HG02678 (cell line): ENCODE measurements around the gene PIGB.
"Not testable (repeated sequence)": the region's sequence is repeated elsewhere in the genome, so short reads cannot be mapped to it uniquely, and the experiment has no call there.

Source experiments
- ATAC-seq: cut with Tn5 transposase; IDR thresholded peaks from one replicate; pipeline ENCODE4 v1.9.1; 2021; ENCODE audit warnings: mild to moderate bottlenecking, moderate library complexity; ENCODE audit not compliant: unreplicated experiment

The PIGB gene

DNA sequence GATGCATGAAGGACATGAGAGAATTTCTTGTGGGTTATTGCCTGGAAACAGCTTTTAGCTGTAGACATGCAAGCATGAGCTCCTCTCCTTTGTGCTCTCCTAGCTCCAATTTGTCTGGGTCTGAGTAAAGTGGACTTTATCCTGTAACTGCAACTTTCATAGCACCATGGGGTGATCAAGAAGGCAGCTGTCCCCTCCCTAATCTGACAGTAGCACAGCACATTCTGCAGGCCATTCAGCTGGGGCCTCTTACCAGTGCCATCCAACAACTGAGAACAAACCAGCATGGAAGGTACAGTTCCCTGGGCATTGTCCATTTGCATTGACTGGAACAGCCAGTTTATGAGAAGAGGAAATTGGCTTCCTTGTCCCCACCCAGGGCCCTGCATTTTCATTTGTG, 21.7 kb upstream of the PIGB start:
- no peak for ATAC-seq

DNA sequence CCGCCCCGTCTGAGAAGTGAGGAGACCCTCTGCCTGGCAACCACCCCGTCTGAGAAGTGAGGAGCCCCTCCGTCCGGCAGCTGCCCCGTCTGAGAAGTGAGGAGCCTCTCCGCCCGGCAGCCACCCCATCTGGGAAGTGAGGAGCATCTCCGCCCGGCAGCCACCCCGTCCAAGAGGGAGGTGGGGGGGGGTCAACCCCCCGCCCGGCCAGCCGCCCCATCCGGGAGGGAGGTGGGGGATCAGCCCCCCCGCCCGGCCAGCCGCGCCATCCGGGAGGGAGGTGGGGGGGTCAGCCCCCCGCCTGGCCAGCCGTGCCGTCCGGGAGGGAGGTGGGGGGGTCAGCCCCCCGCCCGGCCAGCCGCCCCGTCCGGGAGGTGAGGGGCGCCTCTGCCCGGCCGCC, 16.2 kb upstream of the PIGB start:
- not testable (repeated sequence) for ATAC-seq

DNA sequence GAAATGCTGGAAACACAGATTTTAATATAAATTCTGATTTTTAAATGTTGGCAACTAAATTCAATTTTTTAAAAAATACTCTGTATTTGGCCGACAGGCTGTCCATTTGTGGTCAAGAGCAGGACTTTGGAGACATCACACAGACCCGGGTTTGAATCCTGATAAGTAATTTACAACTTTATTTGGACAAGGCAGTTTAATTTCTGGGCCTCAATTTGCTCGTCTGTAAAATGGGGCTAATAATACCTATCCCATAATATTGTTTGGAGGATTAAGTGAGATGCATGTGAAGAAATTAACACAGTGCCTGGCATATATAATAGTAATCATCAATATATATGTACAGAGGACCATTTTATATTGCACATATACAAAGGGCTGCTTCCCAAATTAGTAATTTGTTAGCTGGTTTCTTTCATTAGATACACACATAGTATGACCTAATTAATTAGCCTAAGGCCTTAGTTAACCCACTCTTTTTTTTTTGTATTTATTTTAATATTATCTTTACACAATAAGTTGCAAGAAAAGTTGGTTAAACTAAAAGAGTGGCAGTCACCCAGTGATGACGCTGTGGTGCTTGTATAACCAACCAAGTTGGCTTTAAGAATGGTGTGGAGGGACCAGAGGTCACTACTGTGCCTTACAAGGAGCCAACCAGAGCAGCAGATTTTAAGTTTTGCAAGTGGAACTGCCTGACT, 665 bp downstream of the PIGB start:
- ATAC-seq, result no peak

DNA sequence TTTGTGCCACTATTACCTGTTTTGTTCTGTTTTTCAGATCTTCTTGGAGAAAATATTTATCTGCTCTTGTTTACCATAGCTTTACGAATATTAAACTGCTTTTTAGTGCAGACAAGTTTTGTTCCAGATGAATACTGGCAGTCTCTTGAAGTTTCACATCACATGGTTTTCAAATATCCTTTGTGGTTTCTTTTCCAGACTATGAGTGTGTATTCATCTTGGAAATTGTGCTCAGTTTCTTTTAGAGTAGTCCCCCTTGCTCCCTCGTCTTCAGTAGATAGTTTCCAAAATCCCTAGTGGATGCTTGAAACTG, 1.2 kb downstream of the PIGB start:
- no peak for ATAC-seq

DNA sequence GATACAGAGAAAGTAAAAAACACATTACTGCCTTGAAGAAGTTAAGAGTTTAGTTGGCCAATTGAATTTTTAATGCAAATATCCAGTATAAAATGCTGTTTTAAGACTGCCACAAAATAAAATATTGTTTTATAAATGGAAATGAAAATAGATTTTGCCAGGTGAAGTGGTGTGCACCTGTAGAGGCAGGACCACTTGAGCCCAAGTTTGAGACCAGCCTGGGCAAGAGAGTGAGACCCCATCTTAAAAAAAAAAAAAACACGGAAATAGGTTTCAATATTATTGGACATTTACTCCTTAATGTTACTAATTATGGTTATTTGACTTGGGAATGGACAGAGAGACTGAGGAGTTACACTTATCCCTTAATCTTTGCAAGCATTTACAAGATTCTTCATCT, 1.9 kb downstream of the PIGB start:
- no peak for ATAC-seq

DNA sequence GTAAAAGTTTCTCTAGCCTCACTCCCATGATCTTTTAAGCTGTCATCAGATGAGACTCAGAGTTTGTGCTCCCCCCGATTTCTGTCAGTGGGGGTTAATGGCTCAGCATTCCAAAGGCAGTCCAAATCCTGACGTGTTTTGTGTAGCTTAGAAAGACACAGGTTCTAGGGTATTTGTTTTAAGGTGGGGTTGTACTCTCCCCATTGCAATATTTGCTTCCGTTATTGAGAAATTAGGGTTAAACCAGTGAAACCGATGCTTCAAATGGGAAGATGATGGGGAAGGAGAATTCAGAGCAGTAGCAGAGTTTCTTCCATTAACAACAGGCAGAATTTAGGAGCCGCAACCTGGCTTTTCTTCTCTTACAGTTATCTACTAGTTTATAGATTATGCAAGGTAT, 3.4 kb downstream of the PIGB start:
- ATAC-seq, result no peak

DNA sequence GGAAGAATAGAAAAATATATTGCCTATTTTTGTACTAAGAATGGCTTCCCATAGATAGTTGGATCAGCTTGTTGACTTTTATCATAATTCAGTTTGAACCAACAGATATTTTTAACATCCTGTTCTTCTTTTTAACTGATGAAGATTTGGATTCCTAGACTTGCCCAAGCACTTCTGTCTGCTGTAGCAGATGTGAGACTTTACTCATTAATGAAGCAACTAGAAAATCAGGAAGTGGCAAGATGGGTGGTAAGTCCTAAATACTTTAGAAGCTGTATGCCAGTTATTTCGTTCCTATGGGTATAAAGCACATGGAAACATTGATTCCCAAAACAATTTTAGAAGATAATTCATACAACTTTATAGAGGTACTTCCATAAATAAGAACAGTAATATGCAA, 8.4 kb downstream of the PIGB start:
- ATAC-seq, result no peak

DNA sequence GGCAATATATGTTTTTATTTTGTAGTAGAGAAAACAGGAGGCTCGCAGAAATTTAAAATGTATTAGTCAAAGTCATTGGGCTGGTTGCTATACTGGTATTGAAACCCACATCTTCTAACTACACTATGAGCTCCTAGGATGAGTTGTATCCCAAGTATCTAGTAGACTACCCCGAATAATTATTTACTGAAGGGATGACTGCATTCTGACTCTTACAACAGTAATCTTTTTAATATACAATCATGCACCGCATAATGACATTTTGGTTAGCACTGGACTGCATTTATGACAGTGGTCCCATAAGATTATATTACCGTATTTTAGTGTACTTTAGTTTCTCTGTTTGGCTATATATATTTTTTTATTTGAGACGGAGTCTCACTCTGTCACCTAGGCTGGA, 15.3 kb downstream of the PIGB start:
- no peak for ATAC-seq

DNA sequence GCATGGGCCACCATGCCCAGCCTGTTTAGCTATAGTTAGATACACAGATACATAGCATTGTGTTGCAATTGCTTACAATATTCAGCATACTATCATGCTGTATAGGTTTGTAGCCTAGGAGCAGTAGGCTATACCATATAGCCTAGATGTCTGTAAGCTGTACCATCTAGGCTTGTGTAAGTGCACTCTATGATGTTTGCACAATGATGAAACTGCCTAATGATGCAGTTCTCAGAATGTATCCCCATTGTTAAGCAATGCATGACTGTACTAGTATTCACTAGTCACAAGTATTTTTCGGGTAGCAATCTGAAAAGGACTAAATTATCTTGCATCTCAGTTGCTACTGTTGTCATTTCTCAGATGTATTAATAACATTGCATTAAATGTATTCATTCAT, 16.0 kb downstream of the PIGB start:
- ATAC-seq, result no peak

DNA sequence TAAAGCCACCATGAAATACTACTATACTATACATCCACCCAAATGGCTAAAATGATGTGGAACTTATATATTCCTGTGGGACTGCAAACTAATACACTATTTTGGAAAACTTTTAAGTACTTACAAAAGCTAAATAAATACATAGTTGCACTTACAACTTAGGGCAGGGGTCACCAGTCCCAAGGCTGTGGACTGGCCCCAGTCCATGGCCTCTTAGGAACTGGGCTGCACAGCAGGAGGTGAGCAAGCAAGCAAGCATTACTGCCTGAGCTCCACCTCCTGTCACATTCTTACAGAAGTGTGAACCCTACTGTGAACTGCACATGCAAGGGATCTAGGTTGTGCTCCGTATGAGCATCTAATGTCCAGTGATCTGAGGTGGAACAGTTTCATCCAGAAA, 18.1 kb downstream of the PIGB start:
- no peak for ATAC-seq

DNA sequence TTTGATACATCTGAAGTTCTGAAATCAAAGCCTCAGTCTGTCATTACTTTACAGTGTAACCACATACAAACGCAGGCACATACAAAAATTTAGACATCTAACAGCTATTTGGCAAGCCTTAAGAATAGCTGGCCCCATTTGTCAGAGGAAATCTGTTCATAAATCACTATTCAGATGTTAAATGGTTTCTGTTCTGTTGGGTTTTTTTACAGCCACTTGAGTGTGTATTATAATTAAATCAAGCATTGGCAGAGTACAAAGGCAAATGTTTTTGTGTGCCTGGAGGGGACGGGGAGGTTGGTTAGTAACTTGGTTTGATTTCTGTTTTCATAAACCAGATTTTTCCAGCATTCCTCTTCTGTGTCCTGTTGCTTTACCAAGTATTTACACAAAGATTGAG, 24.1 kb downstream of the PIGB start:
- ATAC-seq, result no peak

DNA sequence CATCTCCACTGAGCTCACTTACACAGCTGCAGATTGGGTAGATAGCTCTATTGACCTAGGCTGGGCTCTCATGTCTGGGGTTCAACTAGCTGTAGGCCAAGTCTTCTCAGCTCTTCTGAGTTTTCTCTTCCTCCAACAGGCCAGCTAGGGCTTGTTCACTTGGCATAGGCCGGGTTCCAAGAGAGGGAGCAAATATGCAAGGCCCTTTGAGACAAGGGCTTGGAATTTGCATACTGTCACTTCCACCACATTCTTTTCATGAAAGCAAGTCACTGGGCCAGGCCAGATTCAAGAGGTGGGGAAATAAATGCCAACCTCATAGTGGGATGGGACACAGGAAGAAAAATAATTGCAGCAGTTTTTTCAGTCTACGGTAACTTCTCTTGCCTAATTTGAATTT, 25.2 kb downstream of the PIGB start:
- no peak for ATAC-seq

DNA sequence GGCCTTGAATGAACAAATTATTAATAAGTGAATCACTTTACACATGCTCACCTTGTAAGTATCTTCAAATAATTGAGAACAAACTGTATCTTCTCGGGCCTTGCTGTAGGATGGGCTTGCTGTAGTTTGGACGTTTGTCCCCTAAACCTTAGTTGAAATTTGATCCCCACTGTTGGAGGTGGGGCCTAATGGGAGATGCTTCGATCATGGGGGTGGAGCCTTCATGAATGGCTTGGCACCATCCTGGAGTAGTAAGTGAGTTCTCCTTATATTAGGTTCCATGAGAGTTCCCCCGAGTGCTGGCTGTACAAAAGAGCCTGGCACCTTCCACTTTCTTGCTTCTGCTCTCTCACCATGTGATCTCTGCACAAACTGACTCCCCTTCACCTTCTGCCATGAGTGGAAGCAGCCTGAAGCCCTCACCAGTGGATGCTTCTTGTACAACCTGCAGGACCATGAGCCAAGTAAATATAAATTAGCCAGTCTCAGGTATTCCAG, 29.3 kb downstream of the PIGB start:
- ATAC-seq, result no peak

DNA sequence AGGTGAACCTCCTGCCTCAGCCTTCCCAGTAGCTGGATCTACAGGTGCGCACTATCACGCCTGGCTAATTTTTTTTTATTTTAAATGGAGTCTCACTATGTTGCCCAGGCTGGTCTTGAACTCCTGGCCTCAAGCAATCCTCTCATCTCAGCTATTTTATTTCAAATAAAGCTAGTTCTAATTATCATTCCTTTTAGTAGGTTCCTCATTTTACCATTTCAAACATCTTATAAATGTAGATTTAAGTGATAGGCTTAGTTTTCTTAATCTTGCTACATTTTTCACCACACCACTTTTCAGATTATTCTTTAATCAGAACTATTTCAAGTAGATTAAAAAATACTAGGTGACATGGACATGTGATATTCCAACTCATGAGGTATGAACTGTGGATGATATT, 30.3 kb downstream of the PIGB start:
- ATAC-seq, result no peak

DNA sequence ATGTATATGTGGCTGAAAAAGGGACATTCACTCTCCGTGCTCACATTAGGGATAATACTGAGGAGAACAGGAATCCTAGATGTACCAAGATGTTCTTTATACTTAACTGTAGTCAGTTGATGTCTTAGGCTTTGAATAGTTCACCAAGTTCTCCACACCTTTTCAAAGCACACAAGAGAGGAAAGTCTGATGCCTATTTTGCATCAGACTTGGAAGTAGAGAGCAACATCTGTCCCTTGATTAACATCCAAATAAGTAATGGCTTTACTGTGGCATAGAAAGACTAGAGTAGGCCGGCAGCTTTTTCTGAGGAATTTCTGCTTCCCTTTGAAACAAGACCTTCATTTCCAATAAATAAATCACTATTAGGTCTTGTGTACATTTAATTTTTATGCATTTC, 34.0 kb downstream of the PIGB start:
- ATAC-seq, result no peak

DNA sequence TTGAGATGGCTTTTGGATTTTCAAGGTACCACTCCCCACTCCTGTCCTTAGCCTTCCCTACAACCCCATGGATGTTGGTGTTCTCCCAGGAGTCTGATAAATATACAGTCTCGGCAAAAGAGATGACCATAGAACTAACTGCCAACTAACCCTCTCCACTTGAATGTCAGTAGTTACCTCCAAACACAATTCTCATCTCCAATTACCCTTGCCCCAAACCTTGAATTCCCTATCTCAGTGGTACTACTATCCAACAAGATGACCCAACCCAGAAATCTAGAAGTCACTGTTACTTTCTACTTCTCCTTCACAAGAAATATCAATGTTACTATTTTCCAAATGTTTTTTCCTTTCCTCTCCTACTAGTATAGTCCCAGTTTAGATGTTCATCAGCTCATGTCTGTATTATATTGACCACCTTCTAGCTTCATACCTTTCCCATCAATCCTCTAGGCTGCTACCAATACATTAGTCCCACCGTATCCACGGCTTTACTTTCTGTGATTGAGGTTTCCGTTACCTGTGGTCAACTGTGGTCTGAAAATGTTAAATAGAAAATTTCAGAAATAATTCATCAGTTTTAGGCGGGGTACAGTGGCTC, 38.1 kb downstream of the PIGB start:
- no peak for ATAC-seq

DNA sequence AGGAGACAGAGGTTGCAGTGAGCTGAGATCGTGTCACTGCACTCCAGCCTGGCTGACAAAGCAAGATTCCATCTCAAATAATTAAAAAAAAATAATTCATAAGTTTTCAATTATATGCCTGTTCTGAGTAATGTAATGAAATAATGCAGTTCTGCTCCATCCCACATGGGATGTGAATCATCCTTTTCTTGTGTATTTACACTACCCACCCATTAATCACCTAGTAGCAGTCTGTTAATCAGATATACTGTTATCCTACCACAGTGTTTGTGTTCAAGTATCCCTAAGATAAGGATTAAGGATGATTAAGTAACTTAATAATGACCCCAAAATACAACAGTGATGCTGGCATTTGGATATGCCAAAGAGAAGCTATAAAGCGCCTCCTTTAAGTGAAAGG, 38.8 kb downstream of the PIGB start:
- ATAC-seq, result no peak

DNA sequence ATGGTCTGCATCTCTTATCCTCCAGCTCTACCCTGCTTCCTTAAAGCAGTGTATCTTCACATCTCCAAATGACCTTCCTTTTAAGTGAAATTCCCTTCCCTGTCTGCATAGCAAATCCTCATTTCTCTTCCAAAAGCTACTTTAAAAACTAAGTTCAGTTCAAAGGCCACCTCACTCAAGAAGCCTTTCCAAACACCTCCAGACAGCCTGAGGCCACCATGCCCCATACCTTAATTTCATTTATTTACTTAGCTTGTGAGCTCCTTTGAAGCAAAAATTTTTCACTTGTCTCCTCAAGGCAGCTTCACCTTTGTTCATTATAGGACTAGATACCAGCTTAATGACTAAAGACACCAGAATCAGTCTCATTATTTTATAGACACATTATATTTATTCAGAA, 39.4 kb downstream of the PIGB start:
- ATAC-seq, result no peak

DNA sequence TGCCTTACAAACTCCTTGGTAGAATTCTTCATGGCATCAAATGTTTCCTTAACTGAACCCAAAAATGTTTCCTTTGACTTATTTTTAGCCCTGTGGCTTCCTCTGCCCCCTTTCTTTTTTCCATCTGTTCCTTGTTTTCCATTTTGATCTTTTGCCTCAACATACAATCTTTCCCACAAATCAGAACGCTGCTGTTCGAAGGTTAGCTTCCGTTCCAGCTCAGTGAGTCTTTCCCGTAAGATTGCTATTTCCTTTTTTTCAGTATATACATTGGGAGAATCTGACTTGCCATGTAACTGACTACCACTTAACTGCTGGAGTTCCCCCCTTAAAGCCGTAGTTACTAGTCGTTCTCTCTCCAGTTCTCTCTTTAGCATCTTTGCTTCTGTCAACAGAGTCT, 41.2 kb downstream of the PIGB start:
- no peak for ATAC-seq

DNA sequence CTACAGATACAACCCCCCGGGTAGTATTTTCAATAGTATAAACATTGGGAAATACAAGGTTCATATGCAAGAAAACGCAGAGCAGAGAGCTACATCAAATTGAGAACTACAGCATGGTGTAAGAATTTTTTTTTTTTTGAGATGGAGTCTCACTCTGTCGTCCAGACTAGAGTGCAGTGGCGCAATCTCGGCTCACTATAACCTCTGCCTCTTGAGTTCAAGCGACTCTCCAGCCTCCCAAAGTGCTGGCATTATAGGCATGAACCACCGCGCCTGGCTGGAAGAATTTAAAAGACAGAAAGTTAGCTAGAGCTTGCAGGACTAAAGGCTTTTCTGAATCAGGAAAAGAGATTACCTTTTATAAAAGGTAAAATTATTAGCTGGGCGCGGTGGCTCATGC, 42.0 kb downstream of the PIGB start:
- no peak for ATAC-seq

DNA sequence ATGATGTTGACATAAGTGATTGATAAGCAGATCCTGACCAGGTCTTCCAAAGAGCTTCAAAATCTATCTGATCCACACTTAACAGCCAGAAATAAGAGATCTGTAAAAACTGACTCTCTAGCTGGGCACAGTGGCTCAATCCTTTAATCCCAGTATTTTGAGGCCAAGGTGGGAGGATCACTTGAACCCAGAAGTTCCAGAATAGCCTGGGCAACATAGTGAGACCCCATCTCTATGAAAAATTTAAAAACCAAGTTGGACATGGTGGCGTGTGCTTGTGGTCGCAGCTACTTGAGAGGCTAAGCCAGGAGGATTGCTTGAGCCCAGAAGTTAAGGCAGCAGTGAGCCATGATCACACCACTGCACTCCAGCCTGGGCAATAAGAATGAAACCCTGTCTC, 43.6 kb downstream of the PIGB start:
- ATAC-seq, result no peak

DNA sequence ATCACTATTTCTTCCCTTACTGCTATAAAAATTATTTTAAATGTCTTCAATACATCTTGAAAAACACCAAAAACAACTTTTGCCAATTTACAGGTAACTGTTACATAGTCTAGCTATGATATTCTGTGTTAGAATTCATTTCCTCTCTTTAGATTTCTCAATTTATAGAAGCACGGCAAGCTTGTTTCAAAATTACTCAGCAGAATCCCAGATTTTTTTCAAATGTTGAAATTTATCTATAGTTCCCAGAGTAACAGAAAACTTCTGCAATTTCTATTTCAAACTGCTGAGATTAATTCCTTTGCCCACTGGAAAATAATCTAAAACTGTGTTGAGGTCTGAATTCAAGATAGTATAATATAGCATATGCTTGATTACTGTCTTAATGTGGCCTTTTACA, 48.0 kb downstream of the PIGB start:
- ATAC-seq, result no peak
